ENCODE data around the gene STX1B. TPM values are rescaled to one million over a fixed set of nuclear protein-coding genes. Genes with fewer than 3 reads are reported as not detected.

STX1B gene
- total RNA-seq, 4 donors from 2014 or later: 0.13 to 0.36 TPM; not detected in 2

GRCh38 chr16:30948667-30949649 is 61.5 kb downstream of the STX1B start, which contains the start of gene ORAI3:
ORAI3 (plus strand) TSS chr16:30949068; CDS start chr16:30949290, 222 bp downstream.
- peaks cover 14 to 31% of the 10 kb centered on the region in 2 donors for H3K4me1 ChIP-seq
- in situ Hi-C loops (cut with MboI; ENCODE audit: low sequenced_read_pairs in 4 of 4): no loop called here
- H3K27ac ChIP-seq: peak within 1 kb of the TSS; percentile 74 to 94 (median 90)

GRCh38 chr16:30947859-30948666 is 62.4 kb downstream of the STX1B start:
- H3K27ac ChIP-seq: peak overlapping the region; percentile 74 to 94 (median 90)
- H3K4me3 ChIP-seq: peak overlapping the region; percentile 69 to 100 (median 93)
- H3K4me1 ChIP-seq: peaks cover 14 to 28% of the 10 kb centered on the region in 2 donors
- no peaks in the 10 kb centered on the region for H3K27me3 ChIP-seq
- in situ Hi-C loops (cut with MboI; ENCODE audit: low sequenced_read_pairs in 4 of 4): no loop called here
- peak; percentile 68 to 69 for ATAC-seq
- H3K36me3 ChIP-seq: peaks cover 0 to 4% of the 10 kb centered on the region in 2 donors
- intact Hi-C loops (cut with DNase I; ENCODE audit: low total_unique reads): loop anchor here (2.0 kb wide), 1 partner anchor 25 kb away; the partner anchor contains the start of gene FBXL19
- TF ChIP-seq CTCF (IDR thresholded peaks at IDR 0.05 in 4 of 5, conservative IDR thresholded peaks at IDR 0.05 in 1 of 5): no peak
- no peak for TF ChIP-seq POLR2A (IDR thresholded peaks at IDR 0.05)
- H3K9me3 ChIP-seq: no peaks in the 10 kb centered on the region
- peak; percentile 66 to 84 for DNase-seq

More at GRCh38 chr16:30948667-30949649, 61.5 kb downstream of the STX1B start, which contains the start of gene ORAI3:
- ATAC-seq: peak; percentile 72 to 82
- peak; percentile 61 to 62 for DNase-seq
- H3K9me3 ChIP-seq: no peaks in the 10 kb centered on the region
- H3K4me3 ChIP-seq: peak within 1 kb of the TSS; percentile 69 to 100 (median 93)
- H3K27me3 ChIP-seq: no peaks in the 10 kb centered on the region
- H3K36me3 ChIP-seq: peaks cover 0 to 4% of the 10 kb centered on the region in 2 donors
- intact Hi-C loops (cut with DNase I; ENCODE audit: low total_unique reads): loop anchor here (2.0 kb wide), 1 partner anchor 26 kb away; the partner anchor contains the start of gene FBXL19
- TF ChIP-seq POLR2A (IDR thresholded peaks at IDR 0.05) (peak; percentile 65 to 77), CTCF (IDR thresholded peaks at IDR 0.05 in 4 of 5, conservative IDR thresholded peaks at IDR 0.05 in 1 of 5) (no peak)

GRCh38 chr16:30947541-30947858 is 62.9 kb downstream of the STX1B start:
- ATAC-seq (no peak), DNase-seq (no peak)
- Histone ChIP-seq H3K4me1 (peaks cover 14 to 28% of the 10 kb centered on the region in 2 donors), H3K36me3 (peaks cover 0 to 7% of the 10 kb centered on the region in 2 donors), H3K27ac (peak overlapping the region in 2 of 4 donors; percentile 74 to 86), H3K27me3 (no peaks in the 10 kb centered on the region), H3K9me3 (no peaks in the 10 kb centered on the region), H3K4me3 (no peak overlapping the region)
- TF ChIP-seq POLR2A (IDR thresholded peaks at IDR 0.05) (no peak), CTCF (IDR thresholded peaks at IDR 0.05 in 4 of 5, conservative IDR thresholded peaks at IDR 0.05 in 1 of 5) (no peak)
- intact Hi-C loops (cut with DNase I; ENCODE audit: low total_unique reads) (no loop called here), in situ Hi-C loops (cut with MboI; ENCODE audit: low sequenced_read_pairs in 4 of 4) (no loop called here)

GRCh38 chr16:30946671-30947540 is 63.5 kb downstream of the STX1B start:
- H3K4me1 ChIP-seq: peaks cover 18 to 32% of the 10 kb centered on the region in 2 donors
- ATAC-seq (no peak), DNase-seq (no peak)
- intact Hi-C loops (cut with DNase I; ENCODE audit: low total_unique reads) (no loop called here), in situ Hi-C loops (cut with MboI; ENCODE audit: low sequenced_read_pairs in 4 of 4) (no loop called here)
- no peaks in the 10 kb centered on the region for H3K27me3 ChIP-seq
- H3K27ac ChIP-seq: no peak overlapping the region
- TF ChIP-seq CTCF (IDR thresholded peaks at IDR 0.05 in 4 of 5, conservative IDR thresholded peaks at IDR 0.05 in 1 of 5): no peak
- TF ChIP-seq POLR2A (IDR thresholded peaks at IDR 0.05): no peak
- H3K4me3 ChIP-seq: no peak overlapping the region
- H3K36me3 ChIP-seq: peaks cover 0 to 10% of the 10 kb centered on the region in 2 donors
- no peaks in the 10 kb centered on the region for H3K9me3 ChIP-seq
